ENCODE data around the gene MYBPC2. TPM values are rescaled to one million over a fixed set of nuclear protein-coding genes. Genes with fewer than 3 reads are reported as not detected.
A peak's percentile ranks its signal among the peaks of the same experiment; 100 is the strongest.

The MYBPC2 gene
- total RNA-seq, 1 donor, result not detected

DNA sequence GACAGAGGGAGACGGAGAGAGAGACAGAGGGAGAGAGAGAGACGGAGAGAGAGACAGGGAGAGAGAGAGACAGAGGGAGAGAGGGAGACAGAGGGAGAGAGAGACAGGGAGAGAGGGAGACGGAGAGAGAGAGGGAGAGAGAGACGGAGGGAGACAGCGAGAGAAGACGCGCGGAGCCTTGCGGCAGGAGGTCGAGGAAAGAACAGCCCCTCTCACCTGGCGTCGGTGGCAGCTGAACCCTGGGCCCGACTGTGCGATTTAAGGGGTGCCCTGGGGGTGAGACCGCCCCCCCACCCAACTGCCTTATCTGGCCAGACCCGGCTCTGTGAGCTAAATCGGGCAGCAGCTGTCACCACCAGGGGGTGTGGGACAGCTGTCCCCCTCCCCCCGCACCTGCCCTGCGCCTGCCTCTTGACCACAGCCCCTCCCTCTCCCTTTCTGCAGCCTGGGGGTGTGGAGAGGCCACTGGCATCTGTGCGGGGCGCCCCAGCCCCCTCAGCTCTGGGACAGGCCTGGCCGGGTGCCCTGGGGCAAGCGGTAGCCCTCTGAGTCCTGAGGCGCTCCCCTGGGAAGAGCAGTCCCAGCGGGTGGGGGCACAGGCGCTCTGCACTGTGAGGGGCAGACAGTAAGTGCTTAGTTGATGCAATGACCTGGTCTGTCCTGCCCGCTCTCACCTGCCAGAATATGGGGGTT, 67.5 kb downstream of the MYBPC2 start:
- no peak for DNase-seq (ENCODE audit: low read depth)
- TF ChIP-seq CTCF (IDR thresholded peaks at IDR 0.05; ENCODE audit: insufficient read depth, low read depth, low read length), result peak; percentile 7
- H3K4me3 ChIP-seq (ENCODE audit: low read depth, low read length), result no peak overlapping the region

GRCh38 chr19:50500753-50501151, 68.1 kb downstream of the MYBPC2 start:
- H3K4me3 ChIP-seq (ENCODE audit: low read depth, low read length), result no peak overlapping the region
- TF ChIP-seq CTCF (IDR thresholded peaks at IDR 0.05; ENCODE audit: insufficient read depth, low read depth, low read length), result no peak
- DNase-seq (ENCODE audit: low read depth), result no peak

- H3K4me3 ChIP-seq (ENCODE audit: low read depth, low read length), result no peak overlapping the region
- no peak for TF ChIP-seq CTCF (IDR thresholded peaks at IDR 0.05; ENCODE audit: insufficient read depth, low read depth, low read length)
- no peak for DNase-seq (ENCODE audit: low read depth)
Measured at GRCh38 chr19:50501186-50501567, 68.5 kb downstream of the MYBPC2 start.

DNA sequence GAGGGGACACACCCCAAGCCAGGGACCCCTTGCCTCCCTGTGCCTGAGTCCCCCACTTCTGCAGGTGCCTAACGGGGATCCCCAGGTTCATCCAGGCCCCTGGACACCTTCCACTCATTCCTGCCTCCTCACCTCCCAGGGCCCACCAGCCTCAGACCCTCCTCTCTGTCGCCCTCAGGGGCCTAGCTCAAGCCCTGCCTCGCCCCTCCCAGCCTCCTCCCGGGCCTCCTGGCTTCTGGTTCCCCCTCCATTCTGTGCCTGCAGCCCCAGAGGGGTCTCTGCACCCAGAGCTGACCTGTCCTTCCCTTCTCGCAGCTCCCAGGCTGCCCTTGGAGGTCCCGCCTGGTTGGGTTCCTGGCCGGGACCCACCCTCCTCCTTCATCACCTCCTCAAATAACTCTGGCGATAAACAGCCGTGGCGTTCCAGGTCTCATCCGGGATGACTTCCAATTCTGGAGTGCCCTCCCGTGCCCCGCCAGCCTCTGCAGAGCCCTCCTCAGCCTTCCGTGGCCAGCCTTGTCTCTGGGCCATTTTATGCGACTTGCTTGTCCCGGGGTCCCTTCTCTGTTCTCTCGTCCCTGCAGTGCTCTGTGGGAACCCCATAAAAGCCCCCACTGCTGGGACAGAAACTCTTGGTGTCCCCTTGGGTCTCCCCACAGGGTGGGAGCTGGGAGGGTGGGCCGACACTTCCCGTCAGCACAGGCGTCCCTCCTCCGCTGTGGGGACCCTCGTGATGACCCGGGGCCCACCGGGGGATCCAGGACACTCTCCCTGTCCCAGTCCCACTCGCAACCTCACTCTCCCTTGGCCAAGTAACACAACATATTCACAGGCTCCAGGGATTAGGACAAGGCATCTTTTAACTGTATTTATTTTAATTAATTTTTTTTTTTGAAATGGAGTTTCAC, 69.1 kb downstream of the MYBPC2 start:
- H3K4me3 ChIP-seq (ENCODE audit: low read depth, low read length), result no peak overlapping the region
- DNase-seq (ENCODE audit: low read depth), result no peak
- TF ChIP-seq CTCF (IDR thresholded peaks at IDR 0.05; ENCODE audit: insufficient read depth, low read depth, low read length), result no peak

- no peak overlapping the region for H3K4me3 ChIP-seq (ENCODE audit: low read depth, low read length)
- no peak for DNase-seq (ENCODE audit: low read depth)
Measured at GRCh38 chr19:50505856-50506611, 73.3 kb downstream of the MYBPC2 start.

More at GRCh38 chr19:50505856-50506611, 73.3 kb downstream of the MYBPC2 start:
- no peak for TF ChIP-seq CTCF (IDR thresholded peaks at IDR 0.05; ENCODE audit: insufficient read depth, low read depth, low read length)

Data from fibroblast of villous mesenchyme (primary cell).